Lung (tissue), 12 donors: Measurements from ENCODE around the gene ADH5. TPM values are rescaled to one million over a fixed set of nuclear protein-coding genes. Genes with fewer than 3 reads are reported as not detected.
"Not testable (repeated sequence)": the region's sequence is repeated elsewhere in the genome, so short reads cannot be mapped to it uniquely, and the experiment has no call there.

Experiments
- ATAC-seq: fragments of 200-7000 bp; cut with Tn5 transposase; one replicate; pipeline ENCODE4 v1.9.1; 2020; ENCODE audit warnings: moderate number of reproducible peaks; ENCODE audit not compliant: insufficient read depth, low FRiP score
- DNase-seq, 3 donors: peaks; one replicate each; pipeline ENCODE4 v3.0.0-alpha.2; 2013 to 2017
- H3K27ac ChIP-seq, 2 donors: one replicate each; pipeline ENCODE4 v1.5.1; 2013; ENCODE audit warnings: mild to moderate bottlenecking in 2 of 2, moderate library complexity in 2 of 2, control low read depth in 1 of 2, inconsistent platforms in 1 of 2, low read depth in 1 of 2, low read length in 1 of 2
- H3K27me3 ChIP-seq, 3 donors: one replicate each; pipeline ENCODE4 v1.5.1; 2013; ENCODE audit warnings: low read length in 2 of 3; ENCODE audit not compliant: control insufficient read depth in 3 of 3, insufficient read depth in 3 of 3
- H3K36me3 ChIP-seq, 4 donors: one replicate each; pipeline ENCODE4 v1.5.1; 2013; ENCODE audit warnings: low read length in 4 of 4, mild to moderate bottlenecking in 1 of 4, moderate library complexity in 1 of 4; ENCODE audit not compliant: control insufficient read depth in 4 of 4, insufficient read depth in 4 of 4
- H3K4me1 ChIP-seq, 5 donors: one replicate each; pipeline ENCODE4 v1.5.1; 2013; ENCODE audit warnings: low read length in 5 of 5, mild to moderate bottlenecking in 2 of 5, moderate library complexity in 1 of 5; ENCODE audit not compliant: control insufficient read depth in 5 of 5, insufficient read depth in 5 of 5
- H3K4me3 ChIP-seq: one replicate; pipeline ENCODE4 v1.5.1; 2013; ENCODE audit warnings: mild to moderate bottlenecking, control low read depth, moderate library complexity
- H3K9ac ChIP-seq, 2 donors: one replicate each; pipeline ENCODE4 v1.5.1; 2013; ENCODE audit warnings: low read length in 2 of 2, control low read depth in 1 of 2; ENCODE audit not compliant: insufficient read depth in 1 of 2
- H3K9me3 ChIP-seq, 4 donors: one replicate each; pipeline ENCODE4 v1.5.1; 2013; ENCODE audit warnings: low read length in 3 of 4, mild to moderate bottlenecking in 1 of 4, moderate library complexity in 1 of 4; ENCODE audit not compliant: control insufficient read depth in 4 of 4, insufficient read depth in 3 of 4
- CTCF ChIP-seq: IDR thresholded peaks from 2 replicates; pipeline ENCODE4 v1.5.1; 2012; ENCODE audit warnings: mild to moderate bottlenecking; ENCODE audit errors: control extremely low read depth, extremely low read depth
- WGBS, 2 donors: extraction: QIAGEN DNeasy Blood & Tissue Kit; methylation state at CpG; one replicate each; pipeline ENCODE4 v1.1.7; 2013; 5-methylcytosine and 5-hydroxymethylcytosine counted together
- polyA plus RNA-seq, 2 donors: library from polyadenylated mRNA; stranded (reverse); fragments of 200-250 nt; gene quantifications; one replicate each; pipeline ENCODE4 v1.2.1, GENCODE V29; 2013
- total RNA-seq, 2 donors: library from RNA; depleted of rRNA in 1 of 2; stranded (reverse); fragments of >200 nt in 1 of 2; gene quantifications; one replicate each; pipeline ENCODE4 v1.2.1, GENCODE V29; 2014 to 2021
- donor health status: control.
- donor health status: control.
- donor health status: Bipolar disorder and iron deficiency.
- donor health status: healthy.
- donor health status: DM: yes; HTN: yes; CAD: no.

ADH5 gene
- total and polyA plus RNA-seq, 4 donors = 83.7 to 143 (median 127) TPM

- ATAC-seq = no peak
- peaks cover 0 to 5% (median 3%) of the 10 kb centered on the region in 4 donors for H3K36me3 ChIP-seq
- TF ChIP-seq CTCF = no peak
- H3K4me1 ChIP-seq = peaks cover 0 to 18% (median 5%) of the 10 kb centered on the region in 5 donors
- H3K4me3 ChIP-seq = no peak overlapping the region
- H3K9ac ChIP-seq = no peak overlapping the region
- 61 to 80% methylated on average over 1 of the region's 1 CpG for WGBS, 2 donors
- peak overlapping the region in 1 of 2 donors; percentile 70 for H3K27ac ChIP-seq
- peak in 1 of 3 donors; percentile 5 for DNase-seq
- H3K27me3 ChIP-seq = no peaks in the 10 kb centered on the region
- H3K9me3 ChIP-seq = peaks cover 0 to 8% (median 2%) of the 10 kb centered on the region in 4 donors
These were observed 63.1 kb downstream of the ADH5 start for GRCh38 chr4:99025506-99025905.

- H3K36me3 ChIP-seq = peaks cover 0 to 5% (median 3%) of the 10 kb centered on the region in 4 donors
- no peak overlapping the region for H3K9ac ChIP-seq
- DNase-seq = peak in 1 of 3 donors; percentile 5
These were observed 63.9 kb downstream of the ADH5 start for GRCh38 chr4:99024481-99025275.

GRCh38 chr4:99023800-99024251 lies 64.8 kb downstream of the ADH5 start:
- H3K36me3 ChIP-seq, H3K4me3 ChIP-seq, ATAC-seq, H3K27ac ChIP-seq, H3K27me3 ChIP-seq, H3K9me3 ChIP-seq, H3K9ac ChIP-seq, DNase-seq: not testable (repeated sequence)
- WGBS, 2 donors = 82 to 91% methylated on average over 10 of the region's 10 CpGs
- H3K4me1 ChIP-seq = peaks cover 0 to 18% (median 5%) of the 10 kb centered on the region in 5 donors

More at GRCh38 chr4:99024481-99025275, 63.9 kb downstream of the ADH5 start:
- Histone ChIP-seq H3K4me3 (no peak overlapping the region), H3K27me3 (no peaks in the 10 kb centered on the region), H3K27ac (peak overlapping the region in 1 of 2 donors; percentile 70), H3K9me3 (peaks cover 0 to 8% (median 2%) of the 10 kb centered on the region in 4 donors), H3K4me1 (peaks cover 0 to 18% (median 5%) of the 10 kb centered on the region in 5 donors)
- ATAC-seq = no peak
- no peak for TF ChIP-seq CTCF
- 77 to 84% methylated on average over 7 of the region's 7 CpGs for WGBS, 2 donors

- H3K9ac ChIP-seq = no peak overlapping the region
These were observed 66.0 kb downstream of the ADH5 start for GRCh38 chr4:99022566-99022965.

More at GRCh38 chr4:99022566-99022965, 66.0 kb downstream of the ADH5 start:
- Histone ChIP-seq H3K4me1 (peaks cover 0 to 16% (median 5%) of the 10 kb centered on the region in 5 donors), H3K9me3 (peaks cover 0 to 8% (median 2%) of the 10 kb centered on the region in 4 donors), H3K27me3 (no peaks in the 10 kb centered on the region), H3K27ac (no peak overlapping the region), H3K4me3 (no peak overlapping the region), H3K36me3 (peaks cover 0 to 5% (median 3%) of the 10 kb centered on the region in 4 donors)
- TF ChIP-seq CTCF = no peak
- DNase-seq (no peak), ATAC-seq (no peak)
- 93 to 99% methylated on average over 9 of the region's 9 CpGs for WGBS, 2 donors
